ENCODE results near the gene SSR2.

SSR2 gene

DNA sequence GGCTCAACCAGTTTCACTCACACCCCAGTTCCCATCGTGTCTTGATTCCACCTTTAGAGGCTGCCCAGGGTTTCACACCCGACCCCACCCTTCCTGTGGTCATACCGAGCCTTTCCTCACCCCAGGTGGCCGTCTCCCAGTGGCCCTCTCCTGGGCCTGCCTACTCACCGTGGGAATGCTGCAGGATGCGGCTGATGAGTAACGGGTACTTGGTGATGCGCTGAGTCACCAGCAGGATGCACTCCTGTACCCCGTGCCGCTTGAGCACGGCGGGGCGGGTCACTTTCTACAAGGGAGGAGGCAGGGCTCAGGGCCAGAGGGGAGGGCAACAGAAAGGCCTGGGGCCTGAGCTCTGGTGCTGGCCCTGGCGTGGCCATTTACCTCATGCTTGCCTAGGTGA lies 58.8 kb downstream of the SSR2 start:
- DNase-seq (ENCODE audit: low spot score) = no peak
- TF ChIP-seq, protein P1, sequence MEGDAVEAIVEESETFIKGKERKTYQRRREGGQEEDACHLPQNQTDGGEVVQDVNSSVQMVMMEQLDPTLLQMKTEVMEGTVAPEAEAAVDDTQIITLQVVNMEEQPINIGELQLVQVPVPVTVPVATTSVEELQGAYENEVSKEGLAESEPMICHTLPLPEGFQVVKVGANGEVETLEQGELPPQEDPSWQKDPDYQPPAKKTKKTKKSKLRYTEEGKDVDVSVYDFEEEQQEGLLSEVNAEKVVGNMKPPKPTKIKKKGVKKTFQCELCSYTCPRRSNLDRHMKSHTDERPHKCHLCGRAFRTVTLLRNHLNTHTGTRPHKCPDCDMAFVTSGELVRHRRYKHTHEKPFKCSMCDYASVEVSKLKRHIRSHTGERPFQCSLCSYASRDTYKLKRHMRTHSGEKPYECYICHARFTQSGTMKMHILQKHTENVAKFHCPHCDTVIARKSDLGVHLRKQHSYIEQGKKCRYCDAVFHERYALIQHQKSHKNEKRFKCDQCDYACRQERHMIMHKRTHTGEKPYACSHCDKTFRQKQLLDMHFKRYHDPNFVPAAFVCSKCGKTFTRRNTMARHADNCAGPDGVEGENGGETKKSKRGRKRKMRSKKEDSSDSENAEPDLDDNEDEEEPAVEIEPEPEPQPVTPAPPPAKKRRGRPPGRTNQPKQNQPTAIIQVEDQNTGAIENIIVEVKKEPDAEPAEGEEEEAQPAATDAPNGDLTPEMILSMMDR (IDR thresholded peaks at IDR 0.05; ENCODE audit: extremely low read depth, insufficient read depth, missing control alignments) = peak; percentile 19
- in situ Hi-C loops (cut with MboI; ENCODE audit: low pct_unique_long_range_greater_than_20kb, low sequenced_read_pairs, unreplicated experiment) = no loop called here

DNA sequence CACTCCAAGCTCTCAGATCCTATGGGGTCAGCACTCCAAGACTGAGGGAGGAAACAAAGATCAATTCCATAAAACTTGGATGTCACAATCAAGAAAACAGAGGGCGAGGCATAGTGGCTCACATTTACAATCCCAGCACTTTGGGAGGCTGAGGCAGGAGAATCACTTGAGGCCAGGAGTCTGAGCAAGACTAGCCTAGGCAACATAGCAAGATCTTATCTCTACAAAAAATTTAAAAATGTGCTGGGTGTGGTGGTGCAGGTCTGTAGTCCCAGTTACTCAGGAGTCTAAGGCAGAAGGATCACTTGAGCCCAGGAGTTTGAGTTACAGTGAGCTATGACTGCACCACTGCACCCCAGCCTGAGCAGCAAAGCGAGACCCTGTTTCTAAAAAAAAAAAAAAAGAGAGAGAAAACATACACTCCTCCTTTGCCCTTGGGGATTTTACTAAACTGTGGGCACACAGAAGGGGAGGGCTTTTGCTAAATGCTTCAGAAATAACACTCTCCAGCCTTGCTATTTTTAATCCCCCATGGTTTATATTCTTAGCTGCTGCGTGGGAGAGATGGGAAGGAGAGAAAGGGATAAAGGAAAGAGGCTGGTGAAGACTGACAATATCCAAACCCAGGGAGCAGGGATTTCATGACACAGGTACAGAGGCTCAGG lies 60.5 kb downstream of the SSR2 start:
- in situ Hi-C loops (cut with MboI; ENCODE audit: low pct_unique_long_range_greater_than_20kb, low sequenced_read_pairs, unreplicated experiment) = no loop called here
- TF ChIP-seq, protein P1 (IDR thresholded peaks at IDR 0.05; ENCODE audit: extremely low read depth, insufficient read depth, missing control alignments) = no peak
- no peak for DNase-seq (ENCODE audit: low spot score)
